ENCODE results near the gene TMEM87B.
"Not testable (repeated sequence)": the region's sequence is repeated elsewhere in the genome, so short reads cannot be mapped to it uniquely, and the experiment has no call there.

TMEM87B gene

GRCh38 chr2:112062894-112063293 is 7.8 kb downstream of the TMEM87B start:
- no peak overlapping the region for H3K4me3 ChIP-seq (ENCODE audit: low read depth, low read length)
- in situ Hi-C loops (cut with HindIII; ENCODE audit: low sequenced_read_pairs), result no loop called here
- no peak for TF ChIP-seq CTCF (IDR thresholded peaks at IDR 0.05; ENCODE audit: low read depth, low read length, missing control alignments)
- no peak for DNase-seq (ENCODE audit: low read depth)

- H3K4me3 ChIP-seq (ENCODE audit: low read depth, low read length), result no peak overlapping the region
- no peak for DNase-seq (ENCODE audit: low read depth)
- TF ChIP-seq CTCF (IDR thresholded peaks at IDR 0.05; ENCODE audit: low read depth, low read length, missing control alignments), result no peak
- in situ Hi-C loops (cut with HindIII; ENCODE audit: low sequenced_read_pairs), result no loop called here
These were observed 10.4 kb downstream of the TMEM87B start for GRCh38 chr2:112065486-112065885.

GRCh38 chr2:112065966-112066365 is 10.9 kb downstream of the TMEM87B start:
- no peak overlapping the region for H3K4me3 ChIP-seq (ENCODE audit: low read depth, low read length)
- peak; percentile 67 for DNase-seq (ENCODE audit: low read depth)
- TF ChIP-seq CTCF (IDR thresholded peaks at IDR 0.05; ENCODE audit: low read depth, low read length, missing control alignments), result no peak
- in situ Hi-C loops (cut with HindIII; ENCODE audit: low sequenced_read_pairs), result no loop called here

GRCh38 chr2:112069794-112070193 is 14.7 kb downstream of the TMEM87B start:
- in situ Hi-C loops (cut with HindIII; ENCODE audit: low sequenced_read_pairs); DNase-seq (ENCODE audit: low read depth); H3K4me3 ChIP-seq (ENCODE audit: low read depth, low read length): not testable (repeated sequence)

- H3K4me3 ChIP-seq (ENCODE audit: low read depth, low read length), result no peak overlapping the region
- in situ Hi-C loops (cut with HindIII; ENCODE audit: low sequenced_read_pairs), result no loop called here
- no peak for DNase-seq (ENCODE audit: low read depth)
- TF ChIP-seq CTCF (IDR thresholded peaks at IDR 0.05; ENCODE audit: low read depth, low read length, missing control alignments), result no peak
These were observed 18.8 kb downstream of the TMEM87B start for GRCh38 chr2:112073875-112074274.

- in situ Hi-C loops (cut with HindIII; ENCODE audit: low sequenced_read_pairs), result no loop called here
- TF ChIP-seq CTCF (IDR thresholded peaks at IDR 0.05; ENCODE audit: low read depth, low read length, missing control alignments), result no peak
- H3K4me3 ChIP-seq (ENCODE audit: low read depth, low read length), result no peak overlapping the region
- DNase-seq (ENCODE audit: low read depth), result no peak
These were observed 19.4 kb downstream of the TMEM87B start for GRCh38 chr2:112074506-112074905.

GRCh38 chr2:112075490-112076260 is 20.6 kb downstream of the TMEM87B start:
- TF ChIP-seq CTCF (IDR thresholded peaks at IDR 0.05; ENCODE audit: low read depth, low read length, missing control alignments), result no peak
- in situ Hi-C loops (cut with HindIII; ENCODE audit: low sequenced_read_pairs), result no loop called here
- no peak for DNase-seq (ENCODE audit: low read depth)
- no peak overlapping the region for H3K4me3 ChIP-seq (ENCODE audit: low read depth, low read length)

All from astrocyte of the cerebellum (primary cell).